HEK293 (cell line): ENCODE measurements around the gene ABL2.

Source experiments
- CTCF ChIA-PET: fragments of 350-600 bp; formaldehyde crosslinking; extraction: SDS; loops from one replicate; lab custom pipeline; 2021; ENCODE audit warnings: antibody characterized with exemption; lab: Yijun Ruan, JAX
- POLR2A ChIA-PET: fragments of 300-600 bp; formaldehyde crosslinking; extraction: SDS; loops from one replicate; lab custom pipeline; 2020; ENCODE audit warnings: antibody characterized with exemption, inconsistent platforms; lab: Yijun Ruan, JAX
- H3K27ac ChIP-seq: fragments of 200-500 bp; sonication (Bioruptor generic); 2 replicates; pipeline ENCODE4 v1.5.1; 2014; ENCODE audit warnings: low read depth, low read length, control low read depth, inconsistent platforms; ENCODE audit errors: extremely low read depth
- H3K36me3 ChIP-seq, 2 experiments: fragments of 200-500 bp in 1 of 2; sonication (Bioruptor generic) in 1 of 2; 1 replicate in 1 of 2; 2 replicates in 1 of 2; pipeline ENCODE4 v1.5.1; 2014 to 2017; ENCODE audit warnings: inconsistent platforms in 2 of 2, low read length in 2 of 2; ENCODE audit not compliant: control insufficient read depth in 2 of 2, insufficient read depth in 1 of 2
- H3K4me1 ChIP-seq: fragments of 200-500 bp; sonication (Bioruptor generic); 2 replicates; pipeline ENCODE4 v1.5.1; 2014; ENCODE audit warnings: mild to moderate bottlenecking, low read length, inconsistent platforms; ENCODE audit not compliant: control insufficient read depth, insufficient read depth
- H3K4me3 ChIP-seq: 2 replicates; pipeline ENCODE4 v1.5.1; 2011; ENCODE audit warnings: low read depth, mild to moderate bottlenecking, control low read depth, low read length, moderate library complexity
- H3K9me3 ChIP-seq: fragments of 200-500 bp; sonication (Bioruptor generic); 2 replicates; pipeline ENCODE4 v1.5.1; 2014; ENCODE audit warnings: low read depth, low read length, inconsistent platforms; ENCODE audit not compliant: control insufficient read depth, insufficient read depth
- AEBP2 ChIP-seq: fragments of 450-650 bp; formaldehyde crosslinking; IDR thresholded peaks from 2 replicates; pipeline ENCODE4 v1.5.1; 2016; ENCODE audit warnings: missing biosample characterization, missing genetic modification characterization, borderline replicate concordance
- KLF16 ChIP-seq: fragments of 450-650 bp; formaldehyde crosslinking; IDR thresholded peaks from 2 replicates; pipeline ENCODE4 v1.5.1; 2017; ENCODE audit warnings: missing biosample characterization, missing genetic modification characterization
- OSR2 ChIP-seq: fragments of 450-650 bp; formaldehyde crosslinking; IDR thresholded peaks from 2 replicates; pipeline ENCODE4 v1.5.1; 2016; ENCODE audit warnings: missing biosample characterization, missing genetic modification characterization
- PATZ1 ChIP-seq: fragments of 450-650 bp; formaldehyde crosslinking; IDR thresholded peaks from 2 replicates; pipeline ENCODE4 v1.5.1; 2016; ENCODE audit warnings: missing biosample characterization, missing genetic modification characterization
- PBX3 ChIP-seq: sonication (generic); formaldehyde crosslinking; IDR thresholded peaks from 2 replicates; pipeline ENCODE4 v1.8.1; 2022; ENCODE audit warnings: mild to moderate bottlenecking, moderate library complexity, missing genetic modification reagents
- PRDM6 ChIP-seq: fragments of 450-650 bp; formaldehyde crosslinking; IDR thresholded peaks from 2 replicates; pipeline ENCODE4 v1.5.1; 2017; ENCODE audit warnings: missing biosample characterization, missing genetic modification characterization
- SCRT2 ChIP-seq: fragments of 450-650 bp; formaldehyde crosslinking; IDR thresholded peaks from 2 replicates; pipeline ENCODE4 v1.5.1; 2016; ENCODE audit warnings: missing biosample characterization, missing genetic modification characterization
- SETDB1 ChIP-seq: IDR thresholded peaks from one replicate; pipeline ENCODE4 v1.6.1; 2017; ENCODE audit warnings: mild to moderate bottlenecking, low read length, moderate library complexity, mixed read lengths; ENCODE audit not compliant: insufficient read length
- ZBTB1 ChIP-seq: fragments of 450-650 bp; formaldehyde crosslinking; IDR thresholded peaks from 2 replicates; pipeline ENCODE4 v1.5.1; 2016; ENCODE audit warnings: missing biosample characterization, missing genetic modification characterization
- ZBTB48 ChIP-seq: fragments of 450-650 bp; formaldehyde crosslinking; IDR thresholded peaks from 2 replicates; pipeline ENCODE4 v1.5.1; 2016; ENCODE audit warnings: missing biosample characterization, missing genetic modification characterization
- ZFHX2 ChIP-seq: fragments of 450-650 bp; formaldehyde crosslinking; conservative IDR thresholded peaks from 2 replicates; pipeline ENCODE4 v1.5.1; 2016; ENCODE audit warnings: missing biosample characterization, missing genetic modification characterization
- ZFP41 ChIP-seq: fragments of 450-650 bp; formaldehyde crosslinking; IDR thresholded peaks from 2 replicates; pipeline ENCODE4 v1.5.1; 2016; ENCODE audit warnings: missing biosample characterization, missing genetic modification characterization, borderline replicate concordance
- ZNF2 ChIP-seq: fragments of 450-650 bp; formaldehyde crosslinking; IDR thresholded peaks from 2 replicates; pipeline ENCODE4 v1.5.1; 2016; ENCODE audit warnings: missing biosample characterization, missing genetic modification characterization
- ZNF214 ChIP-seq: fragments of 450-650 bp; formaldehyde crosslinking; IDR thresholded peaks from 2 replicates; pipeline ENCODE4 v1.5.1; 2017; ENCODE audit warnings: missing biosample characterization, mild to moderate bottlenecking, missing genetic modification characterization, borderline replicate concordance
- ZNF223 ChIP-seq: fragments of 450-650 bp; formaldehyde crosslinking; IDR thresholded peaks from 2 replicates; pipeline ENCODE4 v1.5.1; 2016; ENCODE audit warnings: missing biosample characterization, missing genetic modification characterization
- ZNF248 ChIP-seq: fragments of 450-650 bp; formaldehyde crosslinking; IDR thresholded peaks from 2 replicates; pipeline ENCODE4 v1.5.1; 2017; ENCODE audit warnings: missing biosample characterization, missing genetic modification characterization
- ZNF280D ChIP-seq: fragments of 450-650 bp; formaldehyde crosslinking; IDR thresholded peaks from 2 replicates; pipeline ENCODE4 v1.5.1; 2016; ENCODE audit warnings: missing biosample characterization, missing genetic modification characterization
- ZNF335 ChIP-seq: fragments of 450-650 bp; formaldehyde crosslinking; conservative IDR thresholded peaks from 2 replicates; pipeline ENCODE4 v1.5.1; 2016; ENCODE audit warnings: missing biosample characterization, missing genetic modification characterization
- ZNF350 ChIP-seq: fragments of 450-650 bp; formaldehyde crosslinking; IDR thresholded peaks from 2 replicates; pipeline ENCODE4 v1.5.0; 2017; ENCODE audit warnings: missing biosample characterization, mild to moderate bottlenecking, missing genetic modification characterization
- ZNF423 ChIP-seq: fragments of 450-650 bp; formaldehyde crosslinking; IDR thresholded peaks from 2 replicates; pipeline ENCODE4 v1.5.1; 2016; ENCODE audit warnings: missing biosample characterization, missing genetic modification characterization
- ZNF433 ChIP-seq: fragments of 450-650 bp; formaldehyde crosslinking; IDR thresholded peaks from 2 replicates; pipeline ENCODE4 v1.5.1; 2016; ENCODE audit warnings: missing biosample characterization, missing genetic modification characterization, low read depth
- ZNF544 ChIP-seq: fragments of 450-650 bp; formaldehyde crosslinking; IDR thresholded peaks from 2 replicates; pipeline ENCODE4 v1.5.0; 2017; ENCODE audit warnings: missing biosample characterization, missing genetic modification characterization
- ZNF600 ChIP-seq: fragments of 450-650 bp; formaldehyde crosslinking; IDR thresholded peaks from 2 replicates; pipeline ENCODE4 v1.5.1; 2016; ENCODE audit warnings: missing biosample characterization, missing genetic modification characterization
- ZNF624 ChIP-seq: fragments of 450-650 bp; formaldehyde crosslinking; IDR thresholded peaks from 2 replicates; pipeline ENCODE4 v1.5.1; 2017; ENCODE audit warnings: missing biosample characterization, missing genetic modification characterization
- ZNF626 ChIP-seq: fragments of 450-650 bp; sonication (Bioruptor Pico); formaldehyde crosslinking; IDR thresholded peaks from 2 replicates; pipeline ENCODE4 v1.5.1; 2018; ENCODE audit warnings: missing biosample characterization, missing genetic modification characterization, inconsistent platforms
- ZNF785 ChIP-seq: fragments of 450-650 bp; formaldehyde crosslinking; IDR thresholded peaks from 2 replicates; pipeline ENCODE4 v1.5.1; 2016; ENCODE audit warnings: missing biosample characterization, missing genetic modification characterization
- ZNF837 ChIP-seq: fragments of 450-650 bp; formaldehyde crosslinking; IDR thresholded peaks from 2 replicates; pipeline ENCODE4 v1.5.1; 2016; ENCODE audit warnings: missing biosample characterization, missing genetic modification characterization
- ZSCAN5A ChIP-seq: fragments of 450-650 bp; formaldehyde crosslinking; IDR thresholded peaks from 2 replicates; pipeline ENCODE4 v1.5.1; 2016; ENCODE audit warnings: missing biosample characterization, missing genetic modification characterization

The ABL2 gene

GRCh38 chr1:179081687-179082332 is 147.7 kb downstream of the ABL2 start, which contains the start of gene TOR3A:
Gene TOR3A (plus strand): TSS chr1:179082070. CDS start chr1:179082129, 59 bp downstream.
- Histone ChIP-seq H3K4me3 (peak within 1 kb of the TSS; percentile 91), H3K4me1 (no peaks in the 10 kb centered on the region), H3K9me3 (no peaks in the 10 kb centered on the region), H3K36me3 (peaks cover 0 to 17% of the 10 kb centered on the region in 2 experiments; a peak in 2 of 3 replicates), H3K27ac (peak within 1 kb of the TSS; percentile 82)
- ChIA-PET POLR2A (interaction anchor here (0.7 to 2.1 kb wide), 3 partner anchors 10 to 65 kb away, joined by 3 to 15 read pairs (median 4); no protein-coding TSS in a partner anchor), CTCF (interaction anchor here (0.6 to 1.5 kb wide), 4 partner anchors 126 to 1175 kb away, joined by 3 to 8 read pairs (median 4); no protein-coding TSS in a partner anchor)
- TF ChIP-seq ZNF624 (tag by site-specific recombination), result no peak
- no peak for TF ChIP-seq ZNF280D (tag by site-specific recombination)
- no peak for TF ChIP-seq ZNF837 (tag by site-specific recombination)
- TF ChIP-seq ZNF433, result no peak
- no peak for TF ChIP-seq ZNF626 (tag by site-specific recombination)
- TF ChIP-seq OSR2 (tag by site-specific recombination), result no peak
- no peak for TF ChIP-seq ZNF350 (tag by site-specific recombination)
- 0 out of 2 replicates have a peak, but pooled peaks have one; percentile 60 for TF ChIP-seq ZSCAN5A
- no peak for TF ChIP-seq ZBTB1 (tag by site-specific recombination)
- peak; percentile 99 for TF ChIP-seq SCRT2 (tag by site-specific recombination)
- no peak for TF ChIP-seq ZNF223 (tag by site-specific recombination)
- TF ChIP-seq AEBP2 (tag by site-specific recombination), result no peak
- TF ChIP-seq ZNF600 (tag by site-specific recombination), result peak; percentile 64
- TF ChIP-seq ZNF544 (tag by site-specific recombination), result no peak
- TF ChIP-seq ZFP41 (tag by site-specific recombination), result no peak
- TF ChIP-seq ZNF785 (tag by site-specific recombination), result no peak
- TF ChIP-seq KLF16 (tag by site-specific recombination), result no peak; the same call in 1 of the 2 replicates
- TF ChIP-seq PRDM6 (tag by site-specific recombination), result no peak
- TF ChIP-seq ZFHX2 (tag by site-specific recombination), result no peak
- peak; percentile 54 for TF ChIP-seq PATZ1 (tag by site-specific recombination)
- TF ChIP-seq ZNF248, result no peak
- peak; percentile 97 for TF ChIP-seq ZNF335 (tag by site-specific recombination)
- peak; percentile 53 for TF ChIP-seq ZNF2 (tag by site-specific recombination)
- TF ChIP-seq ZBTB48 (tag by site-specific recombination), result peak; percentile 96
- TF ChIP-seq PBX3 (CRISPR knock-in tag), result 0 out of 2 replicates have a peak, but pooled peaks have one; percentile 24
- TF ChIP-seq ZNF214 (tag by site-specific recombination), result no peak
- no peak for TF ChIP-seq SETDB1
- no peak for TF ChIP-seq ZNF423 (tag by site-specific recombination)
